Measurements from ENCODE around the gene HOATZ. TPM values are rescaled to one million over a fixed set of nuclear protein-coding genes. Genes with fewer than 3 reads are reported as not detected.

HOATZ gene
- total RNA-seq, 2 donors from 2014 or later: not detected

DNA sequence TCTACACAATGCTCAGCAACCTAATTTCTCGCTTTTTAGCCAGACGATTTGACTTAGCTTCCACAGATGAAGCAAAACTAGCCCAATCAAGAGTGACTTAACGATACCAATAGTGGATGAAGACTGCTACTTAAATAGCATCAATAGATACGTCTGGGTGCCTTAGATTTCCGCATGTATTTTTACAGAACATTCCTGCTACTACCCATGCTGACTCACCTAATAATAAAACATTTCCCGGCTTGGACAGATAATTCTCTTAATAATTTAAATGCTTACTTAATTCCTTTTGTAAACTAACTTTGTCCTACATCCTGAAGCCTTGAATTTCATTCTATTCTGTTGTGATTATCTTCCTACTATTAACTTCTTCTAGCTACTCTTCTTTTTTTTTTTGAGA, 20.7 kb downstream of the HOATZ start:
- no peak for ATAC-seq
- H3K4me1 ChIP-seq: peaks cover 5% of the 10 kb centered on the region
- H3K36me3 ChIP-seq (replicated peaks in 1 of 2; ENCODE audit: insufficient read depth in 1 of 2, low read depth in 2 of 2): no peaks in the 10 kb centered on the region
- intact Hi-C loops (cut with DNase I): no loop called here
- no peak overlapping the region for H3K4me3 ChIP-seq
- 72 to 84% methylated on average over 6 of the region's 6 CpGs for WGBS, 2 donors
- no peak overlapping the region for H3K27ac ChIP-seq
- DNase-seq: no peak
- peaks cover 0 to 3% of the 10 kb centered on the region in 2 donors for H3K27me3 ChIP-seq
- TF ChIP-seq, protein P1, sequence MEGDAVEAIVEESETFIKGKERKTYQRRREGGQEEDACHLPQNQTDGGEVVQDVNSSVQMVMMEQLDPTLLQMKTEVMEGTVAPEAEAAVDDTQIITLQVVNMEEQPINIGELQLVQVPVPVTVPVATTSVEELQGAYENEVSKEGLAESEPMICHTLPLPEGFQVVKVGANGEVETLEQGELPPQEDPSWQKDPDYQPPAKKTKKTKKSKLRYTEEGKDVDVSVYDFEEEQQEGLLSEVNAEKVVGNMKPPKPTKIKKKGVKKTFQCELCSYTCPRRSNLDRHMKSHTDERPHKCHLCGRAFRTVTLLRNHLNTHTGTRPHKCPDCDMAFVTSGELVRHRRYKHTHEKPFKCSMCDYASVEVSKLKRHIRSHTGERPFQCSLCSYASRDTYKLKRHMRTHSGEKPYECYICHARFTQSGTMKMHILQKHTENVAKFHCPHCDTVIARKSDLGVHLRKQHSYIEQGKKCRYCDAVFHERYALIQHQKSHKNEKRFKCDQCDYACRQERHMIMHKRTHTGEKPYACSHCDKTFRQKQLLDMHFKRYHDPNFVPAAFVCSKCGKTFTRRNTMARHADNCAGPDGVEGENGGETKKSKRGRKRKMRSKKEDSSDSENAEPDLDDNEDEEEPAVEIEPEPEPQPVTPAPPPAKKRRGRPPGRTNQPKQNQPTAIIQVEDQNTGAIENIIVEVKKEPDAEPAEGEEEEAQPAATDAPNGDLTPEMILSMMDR (IDR thresholded peaks at IDR 0.05): no peak
- TF ChIP-seq POLR2A (IDR thresholded peaks at IDR 0.05): no peak
- H3K9me3 ChIP-seq: no peaks in the 10 kb centered on the region

DNA sequence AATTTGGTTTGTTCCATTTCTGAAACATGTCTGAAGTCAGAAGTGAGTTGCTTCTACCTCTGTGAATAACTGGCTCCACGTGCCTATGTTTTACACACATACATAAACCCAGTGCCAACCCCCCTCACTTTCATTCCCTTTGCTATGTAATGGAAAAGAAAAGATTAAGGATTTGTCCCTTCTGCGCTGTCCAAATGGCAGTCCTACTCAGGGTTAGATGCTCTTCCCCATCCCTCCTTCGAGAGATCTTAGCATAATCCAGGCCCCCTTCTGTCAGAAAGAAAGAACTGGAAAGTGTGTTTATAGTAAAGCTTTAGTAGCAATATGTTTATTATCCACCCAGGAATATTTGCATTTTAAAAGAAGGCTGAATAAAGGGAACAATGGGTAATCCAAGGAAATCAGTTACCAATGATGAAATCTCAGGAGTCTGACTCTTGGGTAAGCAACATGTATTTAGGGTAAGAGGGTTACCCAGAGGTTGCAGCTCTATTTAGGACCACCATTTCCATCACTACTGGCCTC, 22.8 kb downstream of the HOATZ start:
- TF ChIP-seq, protein P1 (IDR thresholded peaks at IDR 0.05): no peak
- TF ChIP-seq POLR2A (IDR thresholded peaks at IDR 0.05): no peak
- Histone ChIP-seq H3K27me3 (peaks cover 0 to 14% of the 10 kb centered on the region in 2 donors), H3K36me3 (replicated peaks in 1 of 2; ENCODE audit: insufficient read depth in 1 of 2, low read depth in 2 of 2) (no peaks in the 10 kb centered on the region), H3K27ac (no peak overlapping the region), H3K4me1 (peaks cover 22% of the 10 kb centered on the region), H3K9me3 (no peaks in the 10 kb centered on the region), H3K4me3 (no peak overlapping the region)
- DNase-seq (no peak), ATAC-seq (no peak)
- intact Hi-C loops (cut with DNase I): no loop called here
- WGBS, 2 donors: 77 to 78% methylated on average over 3 of the region's 3 CpGs

DNA sequence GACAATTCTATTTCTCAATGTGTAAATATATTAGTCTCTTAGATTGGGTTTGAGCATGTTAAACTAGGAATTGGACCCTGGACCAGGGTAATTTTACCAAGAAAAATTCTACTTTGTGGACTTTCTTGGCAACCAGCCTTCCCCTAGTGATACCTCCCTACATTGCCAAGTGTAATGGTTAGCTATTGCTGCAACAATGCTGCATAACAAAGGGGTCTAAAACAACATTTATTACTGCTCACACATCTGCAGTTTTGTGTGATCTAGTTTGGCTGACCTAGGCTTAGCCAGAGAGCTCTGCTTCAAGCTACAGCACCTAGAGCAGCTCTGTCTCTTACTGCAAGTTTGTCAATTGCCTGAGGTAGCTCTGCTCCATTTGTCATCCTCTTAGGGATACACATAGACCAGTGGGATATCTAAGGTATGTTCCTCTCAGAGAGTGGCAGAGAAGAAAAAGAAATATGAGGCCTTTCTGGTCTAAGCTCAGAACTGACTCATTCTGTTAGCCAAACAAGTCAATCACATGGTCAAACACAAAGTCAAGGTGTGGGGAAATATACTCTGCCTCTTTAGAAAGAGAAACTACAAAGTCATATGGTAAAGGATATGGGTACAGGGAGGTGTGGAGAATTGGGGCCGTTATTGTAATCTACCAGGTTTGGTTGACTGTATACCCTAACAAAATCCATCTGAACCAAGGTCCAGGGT, 24.0 kb downstream of the HOATZ start:
- Histone ChIP-seq H3K4me1 (peaks cover 22% of the 10 kb centered on the region), H3K27ac (no peak overlapping the region), H3K4me3 (no peak overlapping the region), H3K9me3 (no peaks in the 10 kb centered on the region), H3K36me3 (replicated peaks in 1 of 2; ENCODE audit: insufficient read depth in 1 of 2, low read depth in 2 of 2) (no peaks in the 10 kb centered on the region), H3K27me3 (peaks cover 0 to 14% of the 10 kb centered on the region in 2 donors)
- TF ChIP-seq, protein P1 (IDR thresholded peaks at IDR 0.05): no peak
- no peak for TF ChIP-seq POLR2A (IDR thresholded peaks at IDR 0.05)
- WGBS, 2 donors: 60 to 71% methylated on average over 1 of the region's 1 CpG
- ATAC-seq: no peak
- DNase-seq: no peak
- intact Hi-C loops (cut with DNase I): no loop called here

DNA sequence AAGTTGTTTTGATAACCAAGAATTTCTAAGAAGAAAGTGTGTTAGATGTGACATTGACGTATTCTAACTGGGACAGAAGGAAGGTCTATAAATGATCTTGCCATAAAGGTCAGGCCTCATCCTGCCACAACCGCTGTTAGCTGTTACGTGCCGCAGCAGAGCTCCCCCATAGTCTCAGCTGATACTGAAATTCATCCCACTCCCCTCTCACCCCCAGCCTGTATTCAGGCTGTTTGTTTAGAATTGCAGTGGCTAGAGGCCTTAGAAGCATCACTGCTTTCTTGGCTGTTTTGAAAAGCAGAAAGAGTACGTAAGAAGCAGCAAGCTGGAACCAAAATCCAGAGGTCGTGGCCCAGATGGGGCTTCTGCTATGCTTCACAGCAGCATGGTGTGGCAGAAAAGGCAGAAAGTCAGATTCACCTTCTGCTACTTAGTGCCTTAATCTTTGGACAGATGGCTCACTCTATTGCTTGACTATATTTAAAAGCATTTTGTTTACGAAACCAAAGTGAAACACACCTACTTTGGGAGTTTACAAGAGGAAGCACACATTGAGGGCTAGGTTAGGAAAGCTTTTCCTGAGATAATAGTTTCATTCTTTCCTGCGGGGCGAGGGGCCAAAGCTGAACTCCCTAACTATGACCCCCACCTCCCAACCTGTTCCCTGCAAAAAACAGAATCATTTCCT, 25.0 kb downstream of the HOATZ start:
- 86 to 89% methylated on average over 9 of the region's 9 CpGs for WGBS, 2 donors

More for the DNA sequence above, 25.0 kb downstream of the HOATZ start:
- DNase-seq: no peak
- no peak overlapping the region for H3K4me3 ChIP-seq
- intact Hi-C loops (cut with DNase I): no loop called here
- ATAC-seq: no peak
- H3K4me1 ChIP-seq: peaks cover 22% of the 10 kb centered on the region
- H3K9me3 ChIP-seq: no peaks in the 10 kb centered on the region
- H3K27me3 ChIP-seq: peaks cover 0 to 14% of the 10 kb centered on the region in 2 donors
- no peak overlapping the region for H3K27ac ChIP-seq
- TF ChIP-seq, protein P1 (IDR thresholded peaks at IDR 0.05): no peak
- no peak for TF ChIP-seq POLR2A (IDR thresholded peaks at IDR 0.05)
- H3K36me3 ChIP-seq (replicated peaks in 1 of 2; ENCODE audit: insufficient read depth in 1 of 2, low read depth in 2 of 2): no peaks in the 10 kb centered on the region

Measured in body of pancreas (tissue), 4 donors.